ENCODE data around the gene EZH2. TPM values are rescaled to one million over a fixed set of nuclear protein-coding genes. Genes with fewer than 3 reads are reported as not detected.

The EZH2 gene
- total and polyA plus RNA-seq, 2 of the 4 experiments (the other 2 are of a cell fraction) = 13.1 to 19.8 TPM

- H3K14ac ChIP-seq (replicated peaks; ENCODE audit: low read depth, low read length) = no peak overlapping the region
- 90% methylated on average over 2 of the region's 4 CpGs; no CpG with 5 or more reads in 1 of the 2 experiments for WGBS, 2 experiments (ENCODE audit: extremely low coverage in 2 of 2, insufficient read length in 1 of 2)
- no peak overlapping the region for H2AK5ac ChIP-seq (ENCODE audit: low read depth, low read length)
- H3K79me1 ChIP-seq (ENCODE audit: low read depth in 1 of 2, low read length in 2 of 2) = peaks cover 32 to 42% of the 10 kb centered on the region in 2 experiments
- peaks cover 3% of the 10 kb centered on the region; the same call in 1 of the 2 replicates for H3K9me1 ChIP-seq (ENCODE audit: insufficient read depth, low read length)
- H3K23ac ChIP-seq (ENCODE audit: low read depth, low read length) = no peak overlapping the region
- H2BK15ac ChIP-seq (ENCODE audit: low read depth, low read length) = no peak overlapping the region
- H2BK120ac ChIP-seq (ENCODE audit: low read depth, low read length) = no peak overlapping the region
- ChIA-PET CTCF (interaction anchor here (1.2 kb wide), 1 partner anchor 20 kb away, joined by 3 read pairs; no protein-coding TSS in a partner anchor), POLR2A (ENCODE audit: unreplicated experiment) (interaction anchor here (0.6 kb wide), 1 partner anchor 13 kb away, joined by 4 read pairs; no protein-coding TSS in a partner anchor)
- H4K20me1 ChIP-seq (ENCODE audit: insufficient read depth, low read length) = no peaks in the 10 kb centered on the region; the same call in 1 of the 2 replicates
- dilution Hi-C loops (cut with HindIII; ENCODE audit: low sequenced_read_pairs, unreplicated experiment) (no loop called here), intact Hi-C loops (cut with micrococcal nuclease) (no loop called here), in situ Hi-C loops (cut with MboI; ENCODE audit: low sequenced_read_pairs) (no loop called here)
- H3K36me3 ChIP-seq (ENCODE audit: control insufficient read depth, insufficient read depth, low read length) = peaks cover 2% of the 10 kb centered on the region; the same call in 1 of the 2 replicates
- no TSS peak for BruUV-seq (replicated peaks)
- no peak overlapping the region for H3K4ac ChIP-seq (ENCODE audit: low read depth, low read length)
- H3K27ac ChIP-seq (ENCODE audit: insufficient read depth, low read length) = no peak overlapping the region
- no peak for DNase-seq
- no peak overlapping the region for H2BK20ac ChIP-seq (ENCODE audit: low read depth, low read length)
- H2AFZ ChIP-seq (replicated peaks; ENCODE audit: low read length, poor library complexity) = no peak overlapping the region
- H3K56ac ChIP-seq (ENCODE audit: extremely low read depth, insufficient read depth, low read length) = no peak overlapping the region
- no peaks in the 10 kb centered on the region for H3K9me3 ChIP-seq (ENCODE audit: control insufficient read depth, insufficient read depth, low read length)
- no peak overlapping the region for H4K8ac ChIP-seq (ENCODE audit: low read depth in 2 of 2, low read length in 2 of 2)
- no peak overlapping the region for H2BK5ac ChIP-seq (ENCODE audit: low read depth, low read length, poor library complexity, severe bottlenecking)
- H3K4me1 ChIP-seq (ENCODE audit: control insufficient read depth, insufficient read depth, low read length) = no peaks in the 10 kb centered on the region; the same call in 1 of the 2 replicates
- H3K4me2 ChIP-seq (ENCODE audit: low read depth, low read length) = no peak overlapping the region
- TF ChIP-seq SMC3 (IDR thresholded peaks at IDR 0.05; ENCODE audit: low read depth, low read length) (no peak), MAZ (IDR thresholded peaks at IDR 0.05; ENCODE audit: borderline replicate concordance, low read depth, low read length) (no peak), FOS (IDR thresholded peaks at IDR 0.05; ENCODE audit: low read depth, low read length) (no peak), RFX5 (IDR thresholded peaks at IDR 0.05; ENCODE audit: low read depth, low read length) (no peak), RAD21 (IDR thresholded peaks at IDR 0.05; ENCODE audit: low read length) (no peak), MAFK (IDR thresholded peaks at IDR 0.05; ENCODE audit: low read depth, low read length) (no peak), CEBPB (IDR thresholded peaks at IDR 0.05; ENCODE audit: low read depth, low read length) (no peak), NFE2L2 (IDR thresholded peaks at IDR 0.05; ENCODE audit: low read depth, low read length) (no peak)
- TF ChIP-seq, protein P1, sequence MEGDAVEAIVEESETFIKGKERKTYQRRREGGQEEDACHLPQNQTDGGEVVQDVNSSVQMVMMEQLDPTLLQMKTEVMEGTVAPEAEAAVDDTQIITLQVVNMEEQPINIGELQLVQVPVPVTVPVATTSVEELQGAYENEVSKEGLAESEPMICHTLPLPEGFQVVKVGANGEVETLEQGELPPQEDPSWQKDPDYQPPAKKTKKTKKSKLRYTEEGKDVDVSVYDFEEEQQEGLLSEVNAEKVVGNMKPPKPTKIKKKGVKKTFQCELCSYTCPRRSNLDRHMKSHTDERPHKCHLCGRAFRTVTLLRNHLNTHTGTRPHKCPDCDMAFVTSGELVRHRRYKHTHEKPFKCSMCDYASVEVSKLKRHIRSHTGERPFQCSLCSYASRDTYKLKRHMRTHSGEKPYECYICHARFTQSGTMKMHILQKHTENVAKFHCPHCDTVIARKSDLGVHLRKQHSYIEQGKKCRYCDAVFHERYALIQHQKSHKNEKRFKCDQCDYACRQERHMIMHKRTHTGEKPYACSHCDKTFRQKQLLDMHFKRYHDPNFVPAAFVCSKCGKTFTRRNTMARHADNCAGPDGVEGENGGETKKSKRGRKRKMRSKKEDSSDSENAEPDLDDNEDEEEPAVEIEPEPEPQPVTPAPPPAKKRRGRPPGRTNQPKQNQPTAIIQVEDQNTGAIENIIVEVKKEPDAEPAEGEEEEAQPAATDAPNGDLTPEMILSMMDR (conservative IDR thresholded peaks at IDR 0.05; ENCODE audit: low read depth, low read length) = no peak
- no peaks in the 10 kb centered on the region for H3K27me3 ChIP-seq (ENCODE audit: control insufficient read depth, insufficient read depth, low read length)
- no peak overlapping the region for H3K18ac ChIP-seq (ENCODE audit: low read depth, low read length)
- H4K5ac ChIP-seq (ENCODE audit: low read depth, low read length) = no peak overlapping the region
- H4K91ac ChIP-seq (ENCODE audit: insufficient read depth, low read depth, low read length) = no peak overlapping the region
- no peak overlapping the region for H3K9ac ChIP-seq (ENCODE audit: low read depth, low read length)
- no peak for ATAC-seq (ENCODE audit: low read depth)
- H2AK9ac ChIP-seq (replicated peaks; ENCODE audit: low read depth, low read length, poor library complexity) = no peak overlapping the region
- H3K4me3 ChIP-seq (ENCODE audit: insufficient read depth, low read depth, low read length) = no peak overlapping the region
These were observed 48.2 kb downstream of the EZH2 start for GRCh38 chr7:148835854-148836253.
